GM12874 (cell line): ENCODE measurements around the gene ERGIC1.

ENCODE experiments used
- CTCF ChIP-seq: IDR thresholded peaks from 2 replicates; pipeline ENCODE4 v1.5.1; 2011; ENCODE audit warnings: low read depth, mild to moderate bottlenecking, control low read depth, low read length, moderate library complexity; ENCODE audit not compliant: insufficient read depth

ERGIC1 gene

GRCh38 chr5:172936401-172936800 lies 102.3 kb downstream of the ERGIC1 start:
- TF ChIP-seq CTCF, result no peak

- TF ChIP-seq CTCF, result no peak; the same call in 1 of the 2 replicates
Observed at GRCh38 chr5:172939071-172939470, 105.0 kb downstream of the ERGIC1 start.

GRCh38 chr5:172939611-172940267 lies 105.7 kb downstream of the ERGIC1 start:
- TF ChIP-seq CTCF, result no peak

GRCh38 chr5:172940268-172941066 lies 106.4 kb downstream of the ERGIC1 start:
- TF ChIP-seq CTCF, result no peak

GRCh38 chr5:172941067-172941516 lies 107.0 kb downstream of the ERGIC1 start:
- no peak for TF ChIP-seq CTCF

- TF ChIP-seq CTCF, result no peak
Observed at GRCh38 chr5:172942556-172942955, 108.5 kb downstream of the ERGIC1 start.

- TF ChIP-seq CTCF, result no peak
Observed at GRCh38 chr5:172943283-172943841, 109.3 kb downstream of the ERGIC1 start.
